K562 (cell line): ENCODE data around the gene SLC25A33. TPM values are rescaled to one million over a fixed set of nuclear protein-coding genes. Genes with fewer than 3 reads are reported as not detected.

Source experiments
- CBX3 ChIP-seq, 2 experiments: IDR thresholded peaks; 1 replicate in 1 of 2; 2 replicates in 1 of 2; pipeline ENCODE4 v1.6.1; 2012; ENCODE audit warnings: inconsistent platforms in 2 of 2, low read length in 2 of 2, borderline replicate concordance in 1 of 2, control low read depth in 1 of 2
- ETV5 ChIP-seq: sonication (generic); formaldehyde crosslinking; IDR thresholded peaks from 2 replicates; pipeline ENCODE4 v1.4.0; 2020; ENCODE audit warnings: low read depth, mild to moderate bottlenecking, missing genetic modification reagents
- FOXK2 ChIP-seq, 2 experiments: fragments of 450-650 bp; IDR thresholded peaks in 1 of 2; conservative IDR thresholded peaks in 1 of 2; 2 replicates each; pipeline ENCODE4 v1.6.1; 2016; ENCODE audit warnings: low read depth in 2 of 2, mild to moderate bottlenecking in 1 of 2
- GABPA ChIP-seq: fragments of 200-800 bp; sonication (Bioruptor generic); conservative IDR thresholded peaks from 2 replicates; pipeline ENCODE4 v1.6.1; 2016; ENCODE audit warnings: low read depth, missing genetic modification characterization, missing compliant biosample characterization
- GATAD2B ChIP-seq: fragments of 450-650 bp; IDR thresholded peaks from 2 replicates; pipeline ENCODE4 v1.6.1; 2017; ENCODE audit warnings: mild to moderate bottlenecking, borderline replicate concordance
- HCFC1 ChIP-seq: IDR thresholded peaks from 2 replicates; pipeline ENCODE4 v1.6.1; 2012; ENCODE audit warnings: low read depth, low read length, improper control_type of control experiment
- MAZ ChIP-seq, 2 experiments: fragments of 450-650 bp in 1 of 2; sonication (generic) in 1 of 2; formaldehyde crosslinking; IDR thresholded peaks in 1 of 2; conservative IDR thresholded peaks in 1 of 2; 2 replicates each; pipeline versions ENCODE4 v1.4.0 to v1.5.0; 2020; ENCODE audit warnings: mild to moderate bottlenecking in 1 of 2, missing genetic modification reagents in 1 of 2
- NFRKB ChIP-seq: fragments of 450-650 bp; IDR thresholded peaks from 2 replicates; pipeline ENCODE4 v1.6.1; 2016; ENCODE audit warnings: low read depth
- PHF8 ChIP-seq: fragments of 200-600 bp; sonication (generic); IDR thresholded peaks from 2 replicates; pipeline ENCODE4 v1.6.1; 2012; ENCODE audit warnings: mixed run types, mild to moderate bottlenecking, inconsistent platforms, low read length, moderate library complexity, borderline replicate concordance
- SRSF1 ChIP-seq: fragments of 200-400 bp; formaldehyde crosslinking; IDR thresholded peaks from 2 replicates; pipeline ENCODE4 v1.6.1; 2017; ENCODE audit warnings: mild to moderate bottlenecking, low read depth, low read length, moderate library complexity
- UBTF ChIP-seq, 2 experiments: IDR thresholded peaks; 2 replicates each; pipeline ENCODE4 v1.6.1; 2012; ENCODE audit warnings: improper control_type of control experiment in 2 of 2, low read depth in 2 of 2, low read length in 2 of 2, borderline replicate concordance in 1 of 2
- ZC3H4 ChIP-seq: sonication (generic); formaldehyde crosslinking; IDR thresholded peaks from 2 replicates; pipeline ENCODE4 v1.9.0; 2021; ENCODE audit warnings: missing genetic modification reagents, borderline replicate concordance
- ZNF512 ChIP-seq: IDR thresholded peaks from 2 replicates; pipeline ENCODE4 v1.6.1; 2016; ENCODE audit warnings: missing genetic modification characterization, missing compliant biosample characterization
- polyA plus RNA-seq, 8 experiments: library from polyadenylated mRNA; depleted of rRNA in 4 of 8; stranded (reverse) in 5 of 8; unstranded in 3 of 8; fragments of >200 nt; fragmentation: Nextera tagmentation in 2 of 8; fragmentation: Illumina TruSeq in 1 of 8; extraction: Ambion mirVana in 2 of 8; extraction: Trizol in 1 of 8; gene quantifications; 2 replicates each; pipeline versions ENCODE4 v1.2.1 to v1.2.3, GENCODE V29; 2011 to 2014; ENCODE audit warnings: inconsistent platforms in 1 of 8, missing spikeins in 1 of 8
- total RNA-seq, 7 experiments: library from RNA; depleted of rRNA in 6 of 7; stranded (reverse); fragments of >200 nt in 6 of 7; fragmentation: Illumina TruSeq in 2 of 7; extraction: Trizol in 2 of 7; gene quantifications; 2 replicates each; pipeline versions ENCODE4 v1.2.1 to v1.2.3, GENCODE V29; 2011 to 2021; ENCODE audit warnings: low replicate concordance in 1 of 7
- TF ChIP-seq, protein P1 (sequence below): fragments of 450-650 bp; IDR thresholded peaks from 2 replicates; pipeline ENCODE4 v1.6.1; 2016
- TF ChIP-seq, protein P2 (sequence below): IDR thresholded peaks from 2 replicates; pipeline ENCODE4 v1.6.1; 2012; ENCODE audit warnings: low read depth, low read length, improper control_type of control experiment, borderline replicate concordance

Gene SLC25A33
- total and polyA plus RNA-seq, 9 of the 15 experiments (the other 6 are each of a cell fraction or from before 2014, with no cell fraction given) = 3.2 to 23.5 (median 17.5) TPM

- TF ChIP-seq, protein P1, sequence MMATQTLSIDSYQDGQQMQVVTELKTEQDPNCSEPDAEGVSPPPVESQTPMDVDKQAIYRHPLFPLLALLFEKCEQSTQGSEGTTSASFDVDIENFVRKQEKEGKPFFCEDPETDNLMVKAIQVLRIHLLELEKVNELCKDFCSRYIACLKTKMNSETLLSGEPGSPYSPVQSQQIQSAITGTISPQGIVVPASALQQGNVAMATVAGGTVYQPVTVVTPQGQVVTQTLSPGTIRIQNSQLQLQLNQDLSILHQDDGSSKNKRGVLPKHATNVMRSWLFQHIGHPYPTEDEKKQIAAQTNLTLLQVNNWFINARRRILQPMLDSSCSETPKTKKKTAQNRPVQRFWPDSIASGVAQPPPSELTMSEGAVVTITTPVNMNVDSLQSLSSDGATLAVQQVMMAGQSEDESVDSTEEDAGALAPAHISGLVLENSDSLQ = peak; percentile 92
- TF ChIP-seq SRSF1 (no peak), ZC3H4 (CRISPR knock-in tag) (no peak), UBTF (IDR thresholded peaks at IDR 0.05; ENCODE audit: borderline replicate concordance in 1 of 2, low read depth in 2 of 2, low read length in 2 of 2) (0 out of 4 replicates have a peak, but pooled peaks of 1 of the 2 experiments have one; percentile 39), FOXK2 (conservative IDR thresholded peaks at IDR 0.05 in 1 of 2, IDR thresholded peaks at IDR 0.05 in 1 of 2; ENCODE audit: low read depth in 2 of 2) (peak; percentile 83 to 88), PHF8 (no peak), CBX3 (IDR thresholded peaks at IDR 0.05; ENCODE audit: borderline replicate concordance in 1 of 2, low read length in 2 of 2) (no peak), MAZ (CRISPR knock-in tag; conservative IDR thresholded peaks at IDR 0.05 in 1 of 2, IDR thresholded peaks at IDR 0.05 in 1 of 2) (peak; percentile 46 to 58; a peak in 2 of 4 replicates), ETV5 (CRISPR knock-in tag) (peak; percentile 79), GATAD2B (no peak), GABPA (tag) (peak; percentile 68), ZNF512 (tag) (no peak), HCFC1 (0 out of 2 replicates have a peak, but pooled peaks have one; percentile 23), NFRKB (no peak)
- TF ChIP-seq, protein P2, sequence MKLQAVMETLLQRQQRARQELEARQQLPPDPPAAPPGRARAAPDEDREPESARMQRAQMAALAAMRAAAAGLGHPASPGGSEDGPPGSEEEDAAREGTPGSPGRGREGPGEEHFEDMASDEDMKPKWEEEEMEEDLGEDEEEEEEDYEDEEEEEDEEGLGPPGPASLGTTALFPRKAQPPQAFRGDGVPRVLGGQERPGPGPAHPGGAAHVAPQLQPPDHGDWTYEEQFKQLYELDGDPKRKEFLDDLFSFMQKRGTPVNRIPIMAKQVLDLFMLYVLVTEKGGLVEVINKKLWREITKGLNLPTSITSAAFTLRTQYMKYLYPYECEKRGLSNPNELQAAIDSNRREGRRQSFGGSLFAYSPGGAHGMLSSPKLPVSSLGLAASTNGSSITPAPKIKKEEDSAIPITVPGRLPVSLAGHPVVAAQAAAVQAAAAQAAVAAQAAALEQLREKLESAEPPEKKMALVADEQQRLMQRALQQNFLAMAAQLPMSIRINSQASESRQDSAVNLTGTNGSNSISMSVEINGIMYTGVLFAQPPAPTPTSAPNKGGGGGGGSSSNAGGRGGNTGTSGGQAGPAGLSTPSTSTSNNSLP = no peak
Measured at GRCh38 chr1:9593492-9594465, 54.5 kb downstream of the SLC25A33 start (continued).
